Forelimb muscle (tissue), 1 donor: ENCODE data around the gene NKIRAS1. TPM values are rescaled to one million over a fixed set of nuclear protein-coding genes. Genes with fewer than 3 reads are reported as not detected.
"Not testable (repeated sequence)": the region's sequence is repeated elsewhere in the genome, so short reads cannot be mapped to it uniquely, and the experiment has no call there.

ENCODE experiments used
- DNase-seq: peaks from one replicate; pipeline ENCODE4 v3.0.0-alpha.2; 2013; ENCODE audit warnings: low read depth
- polyA plus RNA-seq: library from polyadenylated mRNA; unstranded; fragments of 120-200 nt; gene quantifications from one replicate; pipeline ENCODE4 v1.2.1, GENCODE V29; 2013; ENCODE audit not compliant: insufficient read length

Gene NKIRAS1
- polyA plus RNA-seq, 1 donor = 13.6 TPM

DNA sequence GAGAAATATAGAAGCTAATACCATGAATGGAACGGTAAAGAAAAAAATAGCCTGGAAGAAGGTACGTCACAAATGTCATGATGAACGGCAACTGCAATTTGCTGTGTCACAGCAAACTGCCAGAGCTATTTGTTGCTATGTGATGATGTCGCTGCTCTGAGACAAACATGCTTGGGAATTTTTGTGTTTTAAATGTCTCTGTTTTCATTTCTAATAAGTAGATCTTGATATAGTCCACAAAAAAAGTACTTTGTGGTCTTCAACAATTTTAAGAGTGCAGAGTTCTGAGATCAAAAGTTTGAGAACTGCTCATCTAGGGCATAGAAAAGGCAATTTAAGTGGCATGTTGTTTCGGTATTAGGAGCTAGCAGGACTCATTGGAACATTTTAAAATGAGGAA is 24.0 kb upstream of the NKIRAS1 start:
- DNase-seq = no peak

DNA sequence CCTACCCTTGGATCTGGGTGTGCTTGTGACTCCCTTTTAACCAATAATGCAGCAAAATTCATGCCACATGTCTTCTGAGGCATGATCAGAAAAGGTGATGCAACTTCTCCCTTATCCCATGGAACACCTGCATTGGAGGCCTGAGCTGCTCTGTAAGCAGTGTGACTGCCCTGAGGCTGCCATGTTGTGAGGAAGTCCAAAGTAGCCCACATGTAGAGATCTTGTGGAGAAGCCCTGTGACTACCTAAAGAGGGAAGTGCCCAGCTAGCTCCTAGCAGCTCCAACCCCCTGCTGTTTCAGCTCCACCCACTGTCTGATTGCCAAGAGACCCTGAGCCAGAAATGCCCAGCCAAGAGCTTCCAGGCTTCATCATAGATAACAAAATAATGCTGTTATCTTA is 21.9 kb upstream of the NKIRAS1 start:
- no peak for DNase-seq

DNA sequence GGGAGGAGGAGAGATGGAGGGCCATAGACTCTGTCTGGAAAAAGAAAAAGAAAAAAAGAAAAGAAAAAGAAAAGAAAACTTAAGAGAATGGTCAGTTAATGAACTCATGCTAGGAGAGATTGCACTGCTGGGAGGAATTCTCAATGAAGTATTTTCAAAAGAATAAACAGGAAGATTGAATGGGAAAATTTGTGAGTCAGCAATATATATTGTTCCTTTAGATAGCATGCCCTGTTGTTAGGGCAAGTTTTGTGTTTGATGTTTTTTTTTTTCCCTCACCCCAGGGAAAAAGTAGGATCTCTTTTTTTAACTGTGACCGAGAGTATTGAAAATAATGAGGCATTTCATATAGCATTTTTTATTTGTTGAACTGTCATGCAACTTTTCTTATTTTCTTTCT is 20.5 kb upstream of the NKIRAS1 start:
- DNase-seq = no peak

DNA sequence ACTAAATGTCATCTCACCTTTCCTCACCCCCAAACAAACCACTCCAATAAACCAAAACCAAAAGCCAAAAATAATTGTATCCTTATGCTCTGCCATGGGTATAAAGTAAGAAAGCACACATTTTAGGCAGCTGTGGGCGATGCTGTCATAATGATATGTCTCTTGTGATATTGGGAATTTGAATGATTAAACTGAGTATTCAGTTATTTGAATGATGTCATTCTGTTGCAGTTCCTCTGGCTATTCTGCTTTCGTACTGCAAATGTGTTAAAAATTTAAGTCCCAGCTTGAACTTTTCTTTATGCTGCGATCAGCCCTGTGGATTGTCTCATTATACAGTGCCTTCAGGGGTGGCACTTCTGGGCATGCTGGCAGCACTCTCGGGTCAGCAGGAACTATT is 17.5 kb upstream of the NKIRAS1 start:
- DNase-seq = no peak

DNA sequence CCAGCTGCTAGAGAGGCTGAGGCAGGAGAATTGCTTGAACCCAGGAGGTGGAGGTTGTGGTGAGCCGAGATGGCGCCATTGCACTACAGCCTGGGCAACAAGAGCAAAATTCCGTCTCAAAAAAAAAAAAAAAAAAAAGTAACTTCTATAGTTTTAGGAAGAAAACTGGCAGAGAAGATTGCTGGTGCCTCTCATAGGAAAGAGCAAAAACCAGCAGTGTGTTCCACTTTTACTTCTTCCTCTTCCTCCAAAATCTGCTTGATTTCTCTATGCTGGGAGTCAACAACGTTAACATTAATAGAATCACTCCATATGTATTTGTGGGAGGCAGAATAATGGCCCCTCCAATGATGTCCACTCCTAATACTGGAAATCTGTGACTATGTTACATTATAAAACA is 15.8 kb upstream of the NKIRAS1 start:
- no peak for DNase-seq

DNA sequence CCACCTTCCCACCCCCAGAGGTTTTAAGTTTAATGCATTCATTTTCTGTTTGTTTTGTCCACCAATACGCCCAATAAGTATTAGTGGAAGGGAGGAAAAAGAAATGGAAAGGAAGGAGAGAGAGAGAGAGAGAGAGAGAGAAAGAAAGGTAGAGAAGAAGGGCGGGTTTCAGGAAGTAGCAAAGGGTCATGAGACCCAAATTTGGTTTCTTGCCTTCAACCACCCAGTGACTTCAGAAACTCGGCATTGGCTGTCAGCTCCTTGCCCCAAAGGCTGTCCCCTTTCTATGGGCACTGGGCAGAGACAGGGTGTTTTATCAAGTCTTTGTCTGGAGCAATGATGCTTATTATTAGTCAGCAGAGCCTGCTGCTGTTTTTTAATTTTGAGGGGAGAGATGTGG is 14.8 kb upstream of the NKIRAS1 start:
- no peak for DNase-seq

DNA sequence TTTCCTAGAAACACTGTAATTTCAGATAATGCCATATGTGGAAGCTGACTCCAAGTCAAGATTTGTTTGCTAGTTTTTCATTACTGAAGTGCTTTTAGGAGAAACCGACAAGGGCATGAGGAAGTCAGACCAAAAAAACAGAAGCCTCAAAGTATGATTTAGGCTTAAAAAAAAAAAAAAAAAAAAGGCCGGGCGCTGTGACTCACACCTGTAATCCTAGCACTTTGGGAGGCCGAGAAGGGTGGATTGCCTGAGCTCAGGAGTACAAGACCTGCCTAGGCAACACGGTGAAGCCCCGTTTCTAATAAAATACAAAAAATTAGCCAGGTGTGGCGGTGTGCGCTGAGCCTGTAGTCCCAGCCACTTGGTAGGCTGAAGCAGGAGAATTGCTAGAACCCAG is 11.7 kb upstream of the NKIRAS1 start:
- no peak for DNase-seq

DNA sequence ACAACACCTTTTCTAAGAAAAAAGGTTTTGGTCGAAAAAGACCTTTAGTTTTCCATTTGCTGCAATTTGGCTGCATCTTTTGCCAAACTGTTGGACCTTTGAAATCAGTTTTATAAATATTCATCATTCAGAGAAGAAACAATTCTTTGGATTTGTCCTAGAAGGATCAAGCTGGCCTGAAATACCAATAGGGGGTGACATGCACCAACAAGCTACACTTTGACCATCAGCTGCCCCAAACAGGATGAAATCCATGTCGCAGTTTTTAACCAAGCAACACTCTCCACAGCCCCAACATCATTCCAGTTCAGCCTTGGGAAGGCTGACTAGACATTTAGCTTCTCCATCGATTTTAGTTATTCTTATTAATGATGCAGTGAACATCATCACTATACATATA is 9.9 kb upstream of the NKIRAS1 start:
- no peak for DNase-seq

DNA sequence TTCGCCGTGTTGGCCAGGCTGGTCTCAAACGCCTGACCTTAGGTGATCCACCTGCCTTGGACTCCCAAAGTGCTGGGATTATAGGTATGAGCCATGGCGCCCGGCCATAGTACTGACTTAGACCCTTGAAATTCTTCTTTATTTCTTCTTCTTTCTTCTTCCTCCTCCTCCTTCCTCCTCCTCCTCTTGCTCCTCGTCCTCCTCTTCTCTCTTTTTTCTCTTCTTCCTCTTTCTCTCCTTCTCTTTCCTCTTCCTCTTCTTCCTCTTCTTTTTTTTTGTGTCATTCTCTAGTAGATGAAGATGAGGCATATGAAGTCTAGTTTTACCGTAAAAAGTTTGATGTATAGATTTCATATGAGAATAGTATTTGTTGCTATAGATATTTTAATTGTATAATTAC is 9.5 kb upstream of the NKIRAS1 start:
- DNase-seq = no peak

DNA sequence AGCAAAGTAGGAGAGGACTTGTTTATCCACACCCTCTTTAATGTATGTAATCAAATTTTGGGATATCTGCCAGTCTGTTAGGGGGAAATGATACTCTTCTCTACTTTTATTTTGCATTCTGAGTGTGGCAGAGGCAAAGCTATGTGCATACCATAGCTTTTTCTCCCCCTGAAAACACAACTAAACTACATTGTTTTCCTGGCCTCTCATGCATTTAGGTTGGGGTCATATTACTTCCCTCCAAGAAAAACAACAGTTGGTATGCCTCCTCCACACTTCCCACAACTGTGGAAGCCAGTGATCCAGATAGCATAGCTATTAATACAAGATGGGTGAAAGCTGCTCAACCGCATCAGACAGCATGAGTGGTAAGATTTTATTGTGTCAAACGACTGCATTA is 7.0 kb upstream of the NKIRAS1 start:
- DNase-seq = no peak

DNA sequence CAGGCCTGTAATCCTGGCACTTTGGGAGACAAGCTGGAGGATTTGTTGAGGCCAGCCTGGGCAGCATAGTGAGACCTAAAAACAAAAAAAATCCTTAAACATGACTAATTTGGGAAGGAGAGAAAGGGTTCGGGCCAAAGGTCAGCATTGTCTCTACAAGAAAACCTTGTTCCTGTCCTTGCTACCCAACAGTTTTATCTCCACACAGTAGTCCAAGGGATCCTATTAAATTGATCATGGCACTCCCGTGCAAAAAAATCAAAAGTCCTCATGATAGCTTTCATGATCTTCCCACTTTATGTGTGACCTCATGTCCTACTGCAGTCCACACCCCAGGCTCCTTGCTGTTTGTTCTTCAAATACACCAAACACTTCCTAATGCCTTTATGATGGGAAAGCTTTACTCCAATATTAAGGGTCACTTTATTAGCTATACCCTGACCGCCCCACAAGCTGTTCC is 4.3 kb upstream of the NKIRAS1 start:
- DNase-seq = no peak

DNA sequence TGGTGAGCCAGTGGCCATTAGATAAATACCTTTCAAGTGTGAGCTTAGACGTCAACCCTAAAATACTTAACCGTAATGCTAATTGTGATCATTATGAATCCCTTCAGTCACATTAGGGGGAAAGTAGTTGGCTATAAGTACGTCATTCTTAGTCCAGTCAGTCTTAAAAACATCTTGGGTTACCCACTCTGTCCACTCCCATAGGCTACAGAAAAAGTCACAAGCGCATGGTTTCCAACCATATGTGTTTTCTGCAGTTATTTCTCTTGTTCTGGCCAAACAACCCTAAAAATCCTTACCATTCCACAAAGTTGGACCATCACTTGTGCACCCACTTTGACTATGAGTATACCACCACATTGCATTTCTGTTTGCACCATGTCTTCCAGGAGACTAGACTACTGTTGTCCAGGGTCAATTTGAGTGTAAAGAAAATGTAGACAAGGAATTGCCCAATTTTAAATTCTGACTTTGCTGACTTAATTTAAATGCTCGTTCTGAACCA is 3.4 kb upstream of the NKIRAS1 start:
- no peak for DNase-seq

DNA sequence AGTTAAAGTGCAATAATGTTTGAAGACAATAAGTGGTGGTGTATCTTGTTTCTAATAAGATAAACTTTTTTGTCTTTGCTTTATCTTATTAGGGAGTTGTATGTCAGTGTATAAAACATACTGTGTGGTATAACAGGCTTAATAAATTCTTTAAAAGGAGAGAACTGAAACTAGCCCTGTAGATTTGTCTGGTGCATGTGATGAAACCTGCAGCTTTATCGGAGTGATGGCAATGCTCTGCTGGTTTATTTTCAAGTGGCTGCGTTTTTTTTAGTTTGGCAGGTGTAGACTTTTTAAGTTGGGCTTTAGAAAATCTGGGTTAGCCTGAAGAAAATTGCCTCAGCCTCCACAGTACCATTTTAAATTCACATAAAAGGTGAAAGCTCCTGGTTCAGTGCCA is 2.8 kb upstream of the NKIRAS1 start:
- no peak for DNase-seq

DNA sequence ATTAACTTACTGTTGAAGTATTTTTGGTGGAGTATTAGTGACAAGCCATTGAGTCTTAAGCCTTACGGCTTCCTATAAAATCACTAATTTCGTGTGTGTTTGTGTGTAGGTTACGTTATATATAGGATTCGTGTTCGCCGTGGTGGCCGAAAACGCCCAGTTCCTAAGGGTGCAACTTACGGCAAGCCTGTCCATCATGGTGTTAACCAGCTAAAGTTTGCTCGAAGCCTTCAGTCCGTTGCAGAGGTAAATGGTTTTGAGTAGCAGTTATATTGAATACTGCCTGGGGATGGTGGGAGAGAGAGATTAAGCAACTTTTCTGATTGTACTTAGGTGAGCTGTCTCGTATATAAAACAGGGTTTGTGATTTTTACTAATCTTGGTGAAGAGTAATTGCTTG is 1.5 kb upstream of the NKIRAS1 start:
- not testable (repeated sequence) for DNase-seq

DNA sequence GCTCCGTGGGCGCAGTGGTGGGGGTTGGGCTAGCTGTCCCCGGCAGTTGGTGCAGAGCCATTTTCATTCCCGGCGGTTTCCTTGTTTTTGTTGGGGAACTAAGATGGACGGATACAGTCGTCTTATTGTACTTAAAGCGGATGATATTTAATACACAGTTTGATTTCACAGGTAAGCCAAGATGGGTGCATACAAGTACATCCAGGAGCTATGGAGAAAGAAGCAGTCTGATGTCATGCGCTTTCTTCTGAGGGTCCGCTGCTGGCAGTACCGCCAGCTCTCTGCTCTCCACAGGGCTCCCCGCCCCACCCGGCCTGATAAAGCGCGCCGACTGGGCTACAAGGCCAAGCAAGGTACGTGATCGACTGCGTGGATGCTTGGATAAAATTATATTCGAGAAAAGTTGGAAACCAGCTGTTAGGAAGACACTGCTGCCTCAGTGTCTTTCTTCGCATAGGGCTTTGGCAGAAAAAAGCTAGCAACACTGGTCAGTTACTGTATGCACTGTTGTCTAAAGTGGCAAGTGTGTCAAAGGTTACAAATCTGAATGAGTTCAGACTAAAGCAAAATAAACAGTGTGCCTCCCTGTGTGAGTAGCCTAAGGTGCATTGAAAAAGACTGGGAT is 1.0 kb upstream of the NKIRAS1 start:
- DNase-seq = not testable (repeated sequence)

DNA sequence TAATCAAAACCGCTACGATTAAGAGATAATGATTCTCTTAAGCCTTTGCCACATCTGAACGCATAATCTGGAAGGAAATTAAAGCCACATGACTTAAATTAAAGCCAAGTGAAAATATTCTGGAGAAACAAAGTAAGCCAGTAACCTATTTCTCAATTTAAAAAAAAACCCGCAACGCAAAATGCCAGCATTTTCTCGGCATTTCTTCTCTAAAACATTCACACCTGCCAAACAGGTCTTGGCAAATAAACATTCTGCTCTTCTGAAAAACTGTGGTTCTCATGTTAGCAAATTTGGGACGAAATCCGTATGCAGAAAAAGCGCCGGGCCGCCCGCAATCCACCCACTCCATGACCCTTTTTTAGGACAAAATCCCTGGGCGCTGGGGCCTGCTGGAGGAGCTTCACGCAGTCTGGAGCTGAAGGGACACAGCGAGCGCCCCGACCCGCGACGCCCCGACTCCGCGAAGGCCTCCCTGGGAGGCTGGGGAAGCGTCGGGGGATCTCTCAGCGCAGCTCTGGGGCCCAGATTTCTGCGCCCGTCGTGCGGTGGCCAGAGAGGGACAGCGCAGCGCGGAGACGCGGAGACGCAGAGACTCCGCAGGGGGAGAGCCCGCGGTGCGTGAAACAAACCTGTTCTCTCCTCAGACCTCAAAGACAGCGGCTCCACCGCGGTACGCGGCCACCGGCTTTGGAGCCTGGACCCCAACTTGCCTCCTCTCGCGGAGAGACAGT is 471 bp downstream of the NKIRAS1 start:
- DNase-seq = no peak

DNA sequence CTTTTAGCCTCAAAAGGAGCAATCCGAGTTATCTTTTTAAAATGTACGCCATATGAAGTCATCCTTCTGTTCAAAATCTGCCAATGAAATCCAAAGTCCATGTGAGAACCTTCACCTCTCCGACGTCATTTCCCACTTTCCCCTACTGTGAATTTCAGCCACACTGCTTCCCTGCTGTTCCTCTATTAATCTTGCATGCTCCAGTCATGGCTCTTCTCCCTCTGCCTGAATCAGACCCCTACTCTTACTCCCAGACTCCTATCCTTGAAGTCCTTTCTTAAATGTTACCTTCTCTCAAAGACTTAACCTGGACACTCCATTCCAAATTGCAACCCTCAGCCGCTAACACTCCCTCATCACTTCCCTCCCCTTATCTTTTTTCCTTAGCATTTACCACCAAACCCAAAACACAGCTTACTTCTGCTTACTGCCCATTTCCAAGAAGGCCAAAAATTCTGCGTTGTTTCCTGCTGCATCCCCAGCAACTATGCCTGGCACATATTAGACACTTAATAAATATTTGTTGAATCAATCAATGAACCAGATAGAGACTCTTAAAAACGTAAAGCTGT is 1.2 kb downstream of the NKIRAS1 start:
- no peak for DNase-seq

DNA sequence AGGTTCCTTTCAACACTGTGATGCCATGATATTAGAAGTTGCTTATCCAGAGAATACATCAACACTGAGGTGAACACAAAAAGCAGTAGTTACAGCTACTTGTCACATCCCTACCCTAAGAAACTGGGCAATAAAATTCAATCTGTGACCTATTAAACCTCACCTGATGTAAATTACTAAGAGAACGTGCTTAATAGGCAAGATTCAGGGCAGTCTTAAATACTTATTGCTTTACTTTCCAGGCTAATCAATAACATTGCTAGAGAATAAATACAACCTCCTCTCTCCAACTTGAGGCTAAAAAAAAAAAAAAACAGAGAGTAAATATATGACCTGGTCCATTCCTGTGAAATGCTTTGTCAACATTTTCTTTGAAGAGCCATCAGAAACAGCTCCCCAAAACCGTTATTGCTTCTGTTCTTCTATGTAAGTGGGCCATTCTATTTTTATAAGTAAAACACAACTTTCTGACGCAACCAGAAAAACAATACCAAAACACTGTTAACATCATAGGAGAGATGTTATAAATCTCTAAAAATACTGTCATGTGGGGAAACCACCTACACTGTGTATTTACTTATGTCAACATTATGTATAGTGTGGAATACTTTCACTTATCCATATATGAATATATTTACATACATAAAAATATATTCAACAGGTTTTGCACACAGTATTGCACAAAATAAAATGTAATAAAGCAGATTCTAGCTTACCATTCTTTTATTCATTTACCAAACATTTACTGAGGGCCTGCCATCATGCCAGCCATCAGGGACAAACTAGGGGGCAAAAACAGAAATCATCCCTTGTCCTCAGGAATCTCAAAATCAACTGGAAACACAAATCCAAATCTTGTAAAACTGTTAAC is 2.7 kb downstream of the NKIRAS1 start:
- DNase-seq = no peak

DNA sequence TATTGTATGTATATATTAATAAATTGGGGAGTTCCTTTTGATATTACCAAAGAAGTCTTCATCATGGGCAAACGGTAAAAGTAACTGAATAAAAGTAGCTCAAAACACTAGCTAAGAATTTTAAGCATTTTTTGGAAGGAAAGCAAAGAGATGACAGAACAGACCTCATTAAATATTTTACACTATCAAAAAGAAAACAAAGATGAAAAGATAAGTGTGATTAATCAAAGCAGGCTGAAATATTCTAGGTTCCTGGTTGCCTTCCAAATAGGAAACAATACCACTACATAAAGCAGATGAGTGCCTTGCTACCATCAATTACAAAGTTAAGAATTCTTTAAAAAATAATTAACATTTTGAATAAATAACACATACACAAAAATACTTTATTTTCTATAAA is 3.6 kb downstream of the NKIRAS1 start:
- DNase-seq = no peak

DNA sequence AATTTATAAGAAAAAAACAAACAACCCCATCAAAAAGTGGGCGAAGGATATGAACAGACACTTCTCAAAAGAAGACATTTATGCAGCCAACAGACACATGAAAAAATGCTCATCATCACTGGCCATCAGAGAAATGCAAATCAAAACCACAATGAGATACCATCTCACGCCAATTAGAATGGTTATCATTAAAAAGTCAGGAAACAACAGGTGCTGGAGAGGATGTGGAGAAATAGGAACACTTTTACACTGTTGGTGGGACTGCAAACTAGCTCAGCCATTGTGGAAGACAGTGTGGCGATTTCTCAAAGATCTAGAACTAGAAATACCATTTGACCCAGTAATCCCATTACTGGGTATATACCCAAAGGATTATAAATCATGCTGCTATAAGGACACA is 4.5 kb downstream of the NKIRAS1 start:
- not testable (repeated sequence) for DNase-seq

DNA sequence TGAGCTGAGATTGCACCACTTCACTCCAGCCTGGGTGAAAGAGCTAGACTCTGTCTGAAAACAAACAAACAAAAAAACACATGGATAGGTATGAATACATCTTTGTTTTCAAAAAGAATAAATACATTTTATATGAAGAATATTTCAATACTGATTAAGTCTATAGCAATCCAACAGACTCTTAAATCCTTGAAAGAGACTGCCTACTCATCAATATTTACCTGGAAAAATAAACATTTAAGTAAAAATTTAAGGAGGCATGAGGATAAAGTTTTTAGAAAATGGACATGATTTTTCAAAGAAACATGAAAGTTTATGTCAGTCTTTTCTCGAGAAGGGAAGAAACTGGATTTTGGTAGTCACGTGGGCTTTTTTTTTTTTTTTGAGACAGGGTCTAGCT is 5.4 kb downstream of the NKIRAS1 start:
- no peak for DNase-seq

DNA sequence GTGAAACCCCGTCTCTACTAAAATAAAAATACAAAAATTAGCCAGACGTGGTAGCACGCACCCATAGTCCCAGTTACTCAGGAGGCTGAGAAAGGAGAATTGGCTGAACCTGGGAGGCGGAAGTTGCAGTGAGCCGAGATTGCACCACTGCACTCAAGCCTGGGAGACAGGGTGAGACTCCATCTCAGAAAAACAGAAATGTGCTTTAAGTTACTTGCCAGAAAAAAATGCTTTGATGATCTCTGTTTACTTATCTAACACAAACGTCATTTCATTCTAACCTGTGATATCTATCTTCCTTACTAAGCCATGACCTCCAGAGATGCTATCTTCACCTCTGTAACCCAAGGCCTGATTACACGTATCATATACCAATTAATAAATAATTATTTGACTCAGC is 7.4 kb downstream of the NKIRAS1 start:
- no peak for DNase-seq
